NCI-H748 treated with DMSO at 0.1 percent for 48 hours (cell line): ENCODE data around the gene SVOPL.

ENCODE experiments used
- DNase-seq: peaks from one replicate; lab custom pipeline; 2025; lab: John Stamatoyannopoulos, UW

The SVOPL gene

DNA sequence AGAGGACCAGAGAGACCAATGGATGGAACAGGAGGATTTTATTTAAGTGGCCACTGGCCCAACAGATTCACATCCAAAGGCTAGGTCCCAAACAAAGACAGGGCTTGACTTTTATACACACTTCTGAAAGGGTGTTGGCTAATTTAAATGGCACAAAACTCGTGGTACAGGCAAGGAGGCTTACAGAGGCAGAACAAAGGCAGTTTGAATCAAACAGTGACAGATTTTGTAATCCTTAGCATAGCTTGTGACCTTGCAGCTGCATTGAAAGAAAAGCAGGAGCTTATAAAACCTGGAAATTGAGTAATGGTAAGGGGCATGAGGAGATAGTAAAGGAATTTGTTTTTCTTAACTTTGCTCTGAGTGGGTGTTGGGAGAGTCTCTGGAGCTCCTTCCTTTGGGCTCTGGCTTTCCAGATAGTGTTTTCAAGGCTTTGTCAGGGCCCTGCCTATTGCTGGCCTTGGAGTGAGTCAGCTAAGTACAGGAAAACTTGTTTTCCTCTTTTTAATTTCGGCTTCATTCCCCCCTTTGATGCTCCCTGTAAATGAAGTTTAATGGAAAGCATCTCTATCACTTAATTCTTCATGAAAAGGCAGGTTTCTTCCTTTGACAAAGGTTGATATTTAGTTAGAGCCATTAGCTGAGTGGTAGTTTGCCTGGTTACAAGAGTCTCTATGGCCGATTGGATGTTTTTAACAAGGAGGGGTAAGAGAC lies 144.2 kb downstream of the SVOPL start:
- DNase-seq: no peak

DNA sequence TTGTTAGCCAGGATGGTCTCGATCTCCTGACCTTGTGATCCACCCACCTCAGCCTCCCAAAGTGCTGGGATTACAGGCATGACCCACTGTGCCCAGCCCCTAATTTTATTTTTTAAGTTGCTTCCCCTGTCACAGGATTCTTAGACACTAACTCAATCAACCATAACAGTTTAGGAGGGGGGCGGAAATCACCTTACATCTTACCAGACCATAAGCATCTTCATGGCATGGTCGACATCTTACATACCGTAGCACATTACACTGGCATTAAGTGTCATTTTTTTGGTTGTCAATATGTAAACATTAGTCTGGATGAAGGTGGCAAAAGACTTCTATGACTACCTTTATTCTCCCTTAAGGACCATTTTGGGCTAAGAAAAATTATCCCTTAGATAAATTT lies 145.5 kb downstream of the SVOPL start:
- no peak for DNase-seq

DNA sequence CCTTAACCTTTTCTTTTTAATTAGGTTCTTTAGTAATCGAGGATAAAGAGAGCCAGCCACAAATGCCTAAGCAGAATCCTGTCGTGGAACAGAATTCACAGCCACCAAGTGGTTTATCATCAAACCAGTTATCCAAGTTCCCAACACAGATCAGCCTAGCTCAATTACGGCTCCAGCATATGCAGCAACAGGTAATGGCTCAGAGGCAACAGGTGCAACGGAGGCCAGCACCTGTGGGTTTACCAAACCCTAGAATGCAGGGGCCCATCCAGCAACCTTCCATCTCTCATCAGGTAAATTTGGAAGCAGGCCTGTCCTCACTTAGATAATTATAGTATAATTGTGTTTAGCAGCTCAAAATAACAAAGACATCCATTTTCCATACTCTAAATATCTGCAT lies 146.5 kb downstream of the SVOPL start:
- no peak for DNase-seq

DNA sequence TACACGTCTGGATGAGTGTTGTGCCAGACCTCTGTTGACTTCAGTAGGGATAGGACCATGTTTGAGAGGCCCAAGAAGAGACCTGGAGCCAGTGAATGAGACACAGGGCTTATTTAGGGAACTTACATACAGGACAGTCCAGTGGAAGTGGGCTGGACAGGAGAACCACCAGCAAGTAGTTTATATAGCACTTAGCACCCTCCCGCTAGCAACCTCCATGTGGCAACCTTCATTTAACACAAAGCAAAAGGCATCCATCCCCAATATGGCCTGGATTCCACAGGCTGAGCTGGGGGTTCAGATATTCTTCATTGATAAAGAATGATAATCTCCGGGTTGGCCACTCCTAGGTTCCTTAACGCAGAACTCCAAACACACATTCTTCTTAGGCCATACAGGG lies 147.4 kb downstream of the SVOPL start:
- no peak for DNase-seq

DNA sequence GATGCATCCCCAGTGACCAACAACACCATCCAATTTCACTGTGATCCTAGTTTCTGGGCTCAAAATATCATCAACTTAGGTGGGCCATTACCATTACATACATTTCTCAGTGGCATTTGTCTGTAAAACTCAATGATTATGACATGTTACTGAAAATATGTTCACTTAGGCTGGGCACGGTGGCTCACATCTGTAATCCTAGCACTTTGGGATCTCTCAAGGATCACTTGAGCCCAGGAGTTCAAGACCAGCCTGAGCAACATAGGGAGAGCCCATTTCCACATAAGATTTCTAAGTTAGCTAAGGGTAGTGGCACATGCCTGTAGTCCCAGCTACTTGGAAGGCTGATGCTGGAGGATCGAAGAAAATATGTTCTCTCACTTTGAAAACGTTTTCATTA lies 150.1 kb downstream of the SVOPL start:
- no peak for DNase-seq

DNA sequence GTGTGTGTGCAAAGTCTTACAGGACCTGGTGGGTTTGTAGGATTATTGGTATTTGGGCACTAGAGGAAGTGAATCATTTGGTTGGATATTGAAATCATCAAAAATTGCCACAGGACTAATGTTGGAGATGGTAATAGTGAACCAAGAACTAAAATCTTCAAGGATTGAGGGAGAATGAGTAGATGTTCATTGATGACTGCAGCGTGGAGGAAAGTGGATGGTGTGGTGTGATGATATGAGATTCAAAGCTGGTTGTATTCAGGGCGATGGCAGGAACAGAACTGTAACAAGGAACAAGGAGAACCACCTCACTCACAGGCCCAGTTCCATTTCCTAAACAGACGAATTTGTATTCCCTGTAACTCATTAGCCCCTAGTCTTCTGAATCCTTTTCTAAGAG lies 150.8 kb downstream of the SVOPL start:
- DNase-seq: no peak

DNA sequence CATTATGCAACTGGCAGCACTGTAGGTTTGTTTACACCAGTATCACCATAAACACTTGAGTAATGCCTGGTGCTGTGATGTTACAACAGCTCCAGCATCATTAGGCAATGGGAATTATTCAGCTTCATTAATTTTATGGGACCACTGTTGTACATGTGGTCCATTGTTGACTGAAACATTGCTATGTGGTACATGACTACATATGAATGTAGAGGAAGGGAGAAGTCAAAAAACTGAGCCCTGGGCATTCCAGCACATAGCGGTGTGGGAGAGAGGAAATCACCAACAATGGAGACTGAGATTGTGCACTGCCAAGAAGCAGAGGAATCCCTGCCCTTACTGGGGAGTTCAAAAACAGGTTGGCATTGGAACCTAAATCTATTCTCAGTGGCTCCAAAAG lies 152.1 kb downstream of the SVOPL start:
- no peak for DNase-seq

DNA sequence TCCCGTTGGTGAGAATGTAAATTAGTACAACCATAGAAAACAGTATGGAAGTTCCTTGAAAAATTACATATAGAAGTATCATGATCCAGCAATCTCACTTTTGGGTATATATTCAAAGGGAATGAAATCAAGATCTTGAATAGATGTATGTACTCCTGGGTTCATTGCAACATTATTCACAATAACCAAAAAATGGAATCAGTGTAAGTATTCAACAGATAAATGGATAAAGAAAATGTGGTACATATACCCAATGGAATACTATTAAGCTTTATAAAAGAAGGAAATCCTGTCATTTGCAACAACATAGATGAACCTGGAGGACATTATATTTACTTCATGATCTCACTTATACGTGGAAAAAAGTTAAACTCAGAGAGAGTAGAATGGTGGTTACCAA lies 154.3 kb downstream of the SVOPL start:
- DNase-seq: no peak

DNA sequence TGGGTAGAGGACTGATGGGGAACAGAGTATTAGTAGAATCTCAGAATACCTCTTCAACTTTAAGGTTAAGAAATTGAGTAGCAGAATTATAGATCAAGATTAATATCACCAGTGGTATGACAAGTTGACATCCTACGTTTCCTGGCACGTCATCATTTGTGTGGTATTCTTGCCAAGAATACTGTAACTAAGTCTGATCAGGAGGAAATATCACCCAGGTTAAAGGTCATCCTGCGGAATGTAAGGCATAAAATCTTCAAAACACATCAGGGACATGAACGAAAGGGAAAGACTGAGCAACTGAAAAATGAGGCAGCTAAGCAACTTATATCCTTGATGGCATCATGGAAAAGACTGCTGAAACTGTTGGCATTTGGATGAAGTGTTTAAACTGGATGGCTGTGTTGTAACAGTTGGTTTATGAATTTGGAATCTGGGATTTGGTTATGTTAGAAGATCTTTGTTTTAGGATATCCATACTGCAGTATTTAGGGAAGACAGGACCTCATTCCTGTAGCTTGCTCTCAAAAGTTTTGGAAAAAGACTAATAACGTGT lies 155.0 kb downstream of the SVOPL start:
- no peak for DNase-seq

DNA sequence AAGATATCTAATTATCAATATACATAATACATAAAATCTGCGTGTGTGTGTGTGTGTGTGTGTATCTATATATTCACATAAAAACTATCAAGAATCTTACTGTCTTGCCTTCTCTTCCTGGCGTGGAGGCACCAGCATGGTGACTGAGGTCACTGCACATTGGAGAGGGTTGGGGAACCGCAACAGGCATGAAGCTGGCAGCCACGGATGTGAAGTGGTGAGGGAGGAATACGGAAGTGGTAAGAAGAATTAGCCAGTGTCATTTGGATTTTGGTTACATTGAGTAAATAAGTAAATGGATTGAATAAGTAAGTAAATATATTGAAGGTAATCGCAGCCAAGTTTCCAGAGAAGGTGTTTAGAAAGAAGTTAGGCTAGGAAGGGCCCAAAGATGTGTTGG lies 156.0 kb downstream of the SVOPL start:
- no peak for DNase-seq
